BLaER1 treated with 17β-estradiol and CSF1 and Interleukin-3, amounts not matched to agents 10 nM and 100 nM (cell line): Measurements from ENCODE around the gene NUBP1.

Experiments used
- H3K27ac ChIP-seq, 11 experiments: shearing (Covaris generic); formaldehyde crosslinking; 2 replicates each; pipeline ENCODE4 v1.8.1; 2022
- H3K27me3 ChIP-seq, 11 experiments: shearing (Covaris generic); formaldehyde crosslinking; 2 replicates each; pipeline ENCODE4 v1.8.1; 2022
- H3K36me3 ChIP-seq, 11 experiments: shearing (Covaris generic); formaldehyde crosslinking; 2 replicates each; pipeline ENCODE4 v1.8.1; 2022
- H3K4me1 ChIP-seq, 10 experiments: shearing (Covaris generic); formaldehyde crosslinking; 2 replicates each; pipeline ENCODE4 v1.8.1; 2022
- H3K4me2 ChIP-seq, 11 experiments: shearing (Covaris generic); formaldehyde crosslinking; 2 replicates each; pipeline ENCODE4 v1.8.1; 2022
- H3K4me3 ChIP-seq, 10 experiments: shearing (Covaris generic); formaldehyde crosslinking; 2 replicates each; pipeline ENCODE4 v1.8.1; 2022
- H3K9ac ChIP-seq, 11 experiments: shearing (Covaris generic); formaldehyde crosslinking; 2 replicates each; pipeline ENCODE4 v1.8.1; 2022
- H3K9me3 ChIP-seq, 11 experiments: shearing (Covaris generic); formaldehyde crosslinking; replicated peaks in 1 of 11; 2 replicates each; pipeline ENCODE4 v1.8.1; 2022
- H4K20me1 ChIP-seq, 11 experiments: shearing (Covaris generic); formaldehyde crosslinking; 2 replicates each; pipeline ENCODE4 v1.8.1; 2022
- Cebpa-rat ChIP-seq, 11 experiments: shearing (Covaris generic); IDR thresholded peaks; 2 replicates each; pipeline ENCODE4 v1.8.1; 2022

The NUBP1 gene

GRCh38 chr16:10760858-10761257 is 17.2 kb downstream of the NUBP1 start:
- Histone ChIP-seq H3K4me1 (peaks cover 75 to 97% (median 89%) of the 10 kb centered on the region in 10 experiments), H3K27me3 (no peaks in the 10 kb centered on the region), H3K27ac (peak overlapping the region in 10 of 11 experiments; percentile 12 to 85 (median 61); a peak in 15 of 22 replicates), H3K9me3 (peaks cover 0 to 7% (median 0%) of the 10 kb centered on the region in 11 experiments; a peak in 5 of 22 replicates), H4K20me1 (no peaks in the 10 kb centered on the region; a peak in 3 of 22 replicates), H3K9ac (peak overlapping the region in 8 of 11 experiments; percentile 7 to 73 (median 45); a peak in 12 of 22 replicates), H3K36me3 (peaks cover 63 to 87% (median 78%) of the 10 kb centered on the region in 11 experiments), H3K4me3 (no peak overlapping the region), H3K4me2 (peak overlapping the region; percentile 78 to 95 (median 91))
- no peak for TF ChIP-seq Cebpa-rat (IDR thresholded peaks at IDR 0.05)

- Histone ChIP-seq H3K27ac (peak overlapping the region in 10 of 11 experiments; percentile 68 to 85 (median 82); a peak in 16 of 22 replicates), H4K20me1 (no peaks in the 10 kb centered on the region; a peak in 3 of 22 replicates), H3K9ac (peak overlapping the region in 9 of 11 experiments; percentile 7 to 76 (median 68); a peak in 9 of 22 replicates), H3K4me2 (peak overlapping the region; percentile 78 to 95 (median 91)), H3K27me3 (no peaks in the 10 kb centered on the region), H3K4me1 (peaks cover 75 to 97% (median 89%) of the 10 kb centered on the region in 10 experiments), H3K4me3 (peak overlapping the region in 1 of 10 experiments; percentile 17; a peak in 2 of 20 replicates), H3K9me3 (peaks cover 0 to 7% (median 0%) of the 10 kb centered on the region in 11 experiments; a peak in 5 of 22 replicates), H3K36me3 (peaks cover 58 to 82% (median 76%) of the 10 kb centered on the region in 11 experiments)
- TF ChIP-seq Cebpa-rat (IDR thresholded peaks at IDR 0.05): no peak
Observed at GRCh38 chr16:10761373-10761772, 17.7 kb downstream of the NUBP1 start.

- H3K4me2 ChIP-seq: peak overlapping the region; percentile 78 to 95 (median 91)
- TF ChIP-seq Cebpa-rat (IDR thresholded peaks at IDR 0.05): no peak
- H3K36me3 ChIP-seq: peaks cover 49 to 77% (median 69%) of the 10 kb centered on the region in 11 experiments
- peak overlapping the region; percentile 68 to 85 (median 83) for H3K27ac ChIP-seq
- H3K9ac ChIP-seq: peak overlapping the region; percentile 31 to 76 (median 68); a peak in 21 of 22 replicates
- peak overlapping the region in 4 of 10 experiments; percentile 18 to 42 (median 32); a peak in 5 of 20 replicates for H3K4me3 ChIP-seq
- H3K4me1 ChIP-seq: peaks cover 80 to 97% (median 90%) of the 10 kb centered on the region in 10 experiments
- no peaks in the 10 kb centered on the region for H3K27me3 ChIP-seq
- peaks cover 0 to 7% (median 0%) of the 10 kb centered on the region in 11 experiments; a peak in 5 of 22 replicates for H3K9me3 ChIP-seq
- no peaks in the 10 kb centered on the region; a peak in 3 of 22 replicates for H4K20me1 ChIP-seq
Observed at GRCh38 chr16:10762336-10763016, 18.8 kb downstream of the NUBP1 start.

GRCh38 chr16:10763456-10763855 is 19.8 kb downstream of the NUBP1 start:
- Histone ChIP-seq H3K9ac (peak overlapping the region; percentile 31 to 76 (median 68); a peak in 21 of 22 replicates), H3K36me3 (peaks cover 48 to 77% (median 68%) of the 10 kb centered on the region in 11 experiments), H3K4me2 (peak overlapping the region; percentile 78 to 95 (median 91)), H3K27ac (peak overlapping the region; percentile 68 to 85 (median 83); a peak in 21 of 22 replicates), H3K27me3 (no peaks in the 10 kb centered on the region), H3K4me3 (peak overlapping the region in 4 of 10 experiments; percentile 18 to 42 (median 32); a peak in 5 of 20 replicates), H3K4me1 (peaks cover 83 to 100% (median 100%) of the 10 kb centered on the region in 10 experiments), H3K9me3 (peaks cover 0 to 7% (median 0%) of the 10 kb centered on the region in 11 experiments; a peak in 5 of 22 replicates), H4K20me1 (no peaks in the 10 kb centered on the region; a peak in 3 of 22 replicates)
- TF ChIP-seq Cebpa-rat (IDR thresholded peaks at IDR 0.05): no peak

GRCh38 chr16:10765772-10766171 is 22.1 kb downstream of the NUBP1 start:
- Histone ChIP-seq H3K9ac (peak overlapping the region; percentile 18 to 75 (median 44); a peak in 19 of 22 replicates), H4K20me1 (no peaks in the 10 kb centered on the region; a peak in 1 of 22 replicates), H3K27ac (peak overlapping the region; percentile 29 to 82 (median 70); a peak in 21 of 22 replicates), H3K4me1 (peaks cover 88 to 100% (median 100%) of the 10 kb centered on the region in 10 experiments), H3K36me3 (peaks cover 29 to 66% (median 56%) of the 10 kb centered on the region in 11 experiments), H3K9me3 (peaks cover 0 to 7% (median 0%) of the 10 kb centered on the region in 11 experiments; a peak in 5 of 22 replicates), H3K27me3 (no peaks in the 10 kb centered on the region), H3K4me3 (peak overlapping the region in 4 of 10 experiments; percentile 3 to 33 (median 12); a peak in 4 of 20 replicates), H3K4me2 (peak overlapping the region; percentile 79 to 95 (median 91))
- TF ChIP-seq Cebpa-rat (IDR thresholded peaks at IDR 0.05): no peak

- peaks cover 0 to 7% (median 0%) of the 10 kb centered on the region in 11 experiments; a peak in 5 of 22 replicates for H3K9me3 ChIP-seq
- H3K4me3 ChIP-seq: no peak overlapping the region
- H3K4me2 ChIP-seq: peak overlapping the region; percentile 79 to 95 (median 91)
- peak overlapping the region in 8 of 11 experiments; percentile 66 to 82 (median 72); a peak in 14 of 22 replicates for H3K27ac ChIP-seq
- H3K27me3 ChIP-seq: no peaks in the 10 kb centered on the region
- H3K9ac ChIP-seq: peak overlapping the region in 3 of 11 experiments; percentile 66 to 75 (median 72); a peak in 1 of 22 replicates
- H3K36me3 ChIP-seq: peaks cover 21 to 52% (median 43%) of the 10 kb centered on the region in 11 experiments; a peak in 21 of 22 replicates
- peaks cover 88 to 100% (median 98%) of the 10 kb centered on the region in 10 experiments for H3K4me1 ChIP-seq
- no peaks in the 10 kb centered on the region; a peak in 1 of 22 replicates for H4K20me1 ChIP-seq
- TF ChIP-seq Cebpa-rat (IDR thresholded peaks at IDR 0.05): no peak
Observed at GRCh38 chr16:10767127-10767526, 23.5 kb downstream of the NUBP1 start.

- Histone ChIP-seq H3K4me1 (peaks cover 73 to 99% (median 81%) of the 10 kb centered on the region in 10 experiments), H3K9ac (peak overlapping the region in 3 of 11 experiments; percentile 3 to 46 (median 43); a peak in 3 of 22 replicates), H3K9me3 (no peaks in the 10 kb centered on the region), H4K20me1 (no peaks in the 10 kb centered on the region; a peak in 1 of 22 replicates), H3K4me3 (no peak overlapping the region), H3K27me3 (no peaks in the 10 kb centered on the region), H3K4me2 (peak overlapping the region; percentile 10 to 87 (median 64); a peak in 19 of 22 replicates), H3K27ac (peak overlapping the region in 6 of 11 experiments; percentile 12 to 83 (median 26); a peak in 8 of 22 replicates), H3K36me3 (peaks cover 11 to 39% (median 30%) of the 10 kb centered on the region in 11 experiments; a peak in 19 of 22 replicates)
- no peak for TF ChIP-seq Cebpa-rat (IDR thresholded peaks at IDR 0.05)
Observed at GRCh38 chr16:10769381-10769780, 25.7 kb downstream of the NUBP1 start.

GRCh38 chr16:10770907-10771306 is 27.3 kb downstream of the NUBP1 start:
- H3K9me3 ChIP-seq: no peaks in the 10 kb centered on the region
- H3K27me3 ChIP-seq: no peaks in the 10 kb centered on the region
- peak in 9 of 11 experiments; percentile 37 to 87 (median 74); a peak in 12 of 22 replicates for TF ChIP-seq Cebpa-rat (IDR thresholded peaks at IDR 0.05)
- H4K20me1 ChIP-seq: no peaks in the 10 kb centered on the region; a peak in 1 of 22 replicates
- H3K36me3 ChIP-seq: peaks cover 7 to 29% (median 22%) of the 10 kb centered on the region in 11 experiments; a peak in 17 of 22 replicates
- H3K4me2 ChIP-seq: peak overlapping the region; percentile 47 to 87 (median 68)
- peaks cover 67 to 92% (median 74%) of the 10 kb centered on the region in 10 experiments for H3K4me1 ChIP-seq
- no peak overlapping the region; a peak in 1 of 20 replicates for H3K4me3 ChIP-seq
- H3K9ac ChIP-seq: peak overlapping the region in 9 of 11 experiments; percentile 3 to 71 (median 26); a peak in 11 of 22 replicates
- H3K27ac ChIP-seq: peak overlapping the region in 10 of 11 experiments; percentile 9 to 83 (median 59); a peak in 19 of 22 replicates
